PC-3 (cell line): ENCODE results near the gene DENND10.

Source experiments
- EZH2 ChIP-seq: fragments of 300-600 bp; sonication (generic); IDR thresholded peaks from one replicate; pipeline ENCODE4 v1.6.1; 2017; ENCODE audit warnings: antibody characterized with exemption, mild to moderate bottlenecking, low read length; ENCODE audit not compliant: unreplicated experiment
- EZH2phosphoT487 ChIP-seq: fragments of 300-600 bp; sonication (generic); IDR thresholded peaks from 2 replicates; pipeline ENCODE4 v1.6.1; 2018; ENCODE audit warnings: mild to moderate bottlenecking, antibody characterized with exemption, low read length, borderline replicate concordance
- TF ChIP-seq, protein P1 (sequence below): fragments of 300-600 bp; sonication (generic); conservative IDR thresholded peaks from 2 replicates; pipeline ENCODE4 v1.5.1; 2017; ENCODE audit warnings: antibody characterized with exemption, low read depth, mild to moderate bottlenecking, low read length

DNA sequence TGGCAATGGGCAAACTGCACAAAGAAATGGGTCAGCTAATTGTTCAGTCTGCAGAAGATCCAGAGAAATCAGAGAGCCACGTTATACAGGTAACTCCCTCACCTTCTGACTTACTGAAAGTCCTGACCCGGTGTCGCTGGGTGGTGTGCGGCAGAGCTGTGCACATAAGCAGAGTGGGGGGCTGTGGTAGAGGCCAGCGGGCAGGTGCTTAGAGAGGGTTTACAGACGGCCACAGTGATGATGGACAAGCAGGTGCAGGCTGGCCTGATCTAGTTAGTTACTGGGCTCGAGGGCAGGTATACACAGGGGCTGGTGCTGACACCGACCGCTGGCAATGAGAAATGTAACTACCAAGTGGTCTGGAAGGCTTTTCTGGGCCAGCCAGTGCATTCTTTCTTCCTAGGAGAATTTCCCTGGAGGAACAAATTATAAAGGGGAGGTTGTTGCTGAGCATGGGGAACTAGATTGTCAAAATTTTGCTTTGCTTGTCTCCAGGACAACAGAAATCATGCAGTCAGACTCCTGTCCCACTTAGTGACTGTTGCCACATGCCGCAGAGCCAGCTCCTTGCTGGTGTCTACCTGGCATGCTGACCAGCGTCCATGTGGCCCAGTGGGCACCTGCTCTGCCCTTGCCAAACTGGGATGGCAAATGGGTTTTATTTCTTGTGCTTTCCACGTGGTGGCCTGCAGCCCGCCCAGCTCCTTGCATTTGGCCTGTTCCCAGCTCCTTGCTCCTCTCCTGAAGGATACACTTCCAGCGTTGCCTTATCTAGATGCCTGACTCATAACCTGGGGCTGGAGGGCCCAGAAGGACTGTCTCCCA is 28.8 kb downstream of the DENND10 start:
- TF ChIP-seq, protein P1, sequence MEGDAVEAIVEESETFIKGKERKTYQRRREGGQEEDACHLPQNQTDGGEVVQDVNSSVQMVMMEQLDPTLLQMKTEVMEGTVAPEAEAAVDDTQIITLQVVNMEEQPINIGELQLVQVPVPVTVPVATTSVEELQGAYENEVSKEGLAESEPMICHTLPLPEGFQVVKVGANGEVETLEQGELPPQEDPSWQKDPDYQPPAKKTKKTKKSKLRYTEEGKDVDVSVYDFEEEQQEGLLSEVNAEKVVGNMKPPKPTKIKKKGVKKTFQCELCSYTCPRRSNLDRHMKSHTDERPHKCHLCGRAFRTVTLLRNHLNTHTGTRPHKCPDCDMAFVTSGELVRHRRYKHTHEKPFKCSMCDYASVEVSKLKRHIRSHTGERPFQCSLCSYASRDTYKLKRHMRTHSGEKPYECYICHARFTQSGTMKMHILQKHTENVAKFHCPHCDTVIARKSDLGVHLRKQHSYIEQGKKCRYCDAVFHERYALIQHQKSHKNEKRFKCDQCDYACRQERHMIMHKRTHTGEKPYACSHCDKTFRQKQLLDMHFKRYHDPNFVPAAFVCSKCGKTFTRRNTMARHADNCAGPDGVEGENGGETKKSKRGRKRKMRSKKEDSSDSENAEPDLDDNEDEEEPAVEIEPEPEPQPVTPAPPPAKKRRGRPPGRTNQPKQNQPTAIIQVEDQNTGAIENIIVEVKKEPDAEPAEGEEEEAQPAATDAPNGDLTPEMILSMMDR: no peak
- TF ChIP-seq EZH2: no peak
- no peak for TF ChIP-seq EZH2phosphoT487
